Brain microvascular endothelial cell (primary cell): ENCODE data around the gene CCND1.

Source experiments
- DNase-seq: peaks from one replicate; pipeline ENCODE4 v3.0.0-alpha.2; 2020
- H3K27ac ChIP-seq: fragments of 250-450 bp; sonication (Bioruptor Pico); 2 replicates; pipeline ENCODE4 v1.5.1; 2020; ENCODE audit warnings: mild to moderate bottlenecking, moderate library complexity
- H3K27me3 ChIP-seq: fragments of 250-450 bp; sonication (Bioruptor Pico); replicated peaks from 2 replicates; pipeline ENCODE4 v1.5.1; 2020; ENCODE audit warnings: mild to moderate bottlenecking
- H3K36me3 ChIP-seq: fragments of 250-450 bp; sonication (Bioruptor Pico); replicated peaks from 2 replicates; pipeline ENCODE4 v1.5.1; 2020; ENCODE audit warnings: mild to moderate bottlenecking
- H3K4me3 ChIP-seq: 2 replicates; pipeline ENCODE4 v1.5.1; 2011; ENCODE audit warnings: low read depth, mild to moderate bottlenecking, control low read depth, low read length, moderate library complexity
- in situ Hi-C: cut with HindIII; loops from 2 replicates; pipeline ENCODE4 v1.10.0; 2017; ENCODE audit warnings: low sequenced_read_pairs, low pct_ligation_motif_present
- TF ChIP-seq, protein P1 (sequence below): IDR thresholded peaks from 2 replicates; pipeline ENCODE4 v1.5.1; 2011; ENCODE audit warnings: low read depth, mild to moderate bottlenecking, moderate library complexity, low read length, control low read depth, inconsistent platforms; ENCODE audit errors: missing control alignments

The CCND1 gene

DNA sequence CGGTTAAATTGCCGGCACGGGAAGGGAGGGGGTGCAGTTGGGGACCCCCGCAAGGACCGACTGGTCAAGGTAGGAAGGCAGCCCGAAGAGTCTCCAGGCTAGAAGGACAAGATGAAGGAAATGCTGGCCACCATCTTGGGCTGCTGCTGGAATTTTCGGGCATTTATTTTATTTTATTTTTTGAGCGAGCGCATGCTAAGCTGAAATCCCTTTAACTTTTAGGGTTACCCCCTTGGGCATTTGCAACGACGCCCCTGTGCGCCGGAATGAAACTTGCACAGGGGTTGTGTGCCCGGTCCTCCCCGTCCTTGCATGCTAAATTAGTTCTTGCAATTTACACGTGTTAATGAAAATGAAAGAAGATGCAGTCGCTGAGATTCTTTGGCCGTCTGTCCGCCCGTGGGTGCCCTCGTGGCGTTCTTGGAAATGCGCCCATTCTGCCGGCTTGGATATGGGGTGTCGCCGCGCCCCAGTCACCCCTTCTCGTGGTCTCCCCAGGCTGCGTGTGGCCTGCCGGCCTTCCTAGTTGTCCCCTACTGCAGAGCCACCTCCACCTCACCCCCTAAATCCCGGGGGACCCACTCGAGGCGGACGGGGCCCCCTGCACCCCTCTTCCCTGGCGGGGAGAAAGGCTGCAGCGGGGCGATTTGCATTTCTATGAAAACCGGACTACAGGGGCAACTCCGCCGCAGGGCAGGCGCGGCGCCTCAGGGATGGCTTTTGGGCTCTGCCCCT is 529 bp upstream of the CCND1 start:
- peaks cover 24% of the 10 kb centered on the region for H3K36me3 ChIP-seq
- in situ Hi-C loops, result no loop called here
- TF ChIP-seq, protein P1, sequence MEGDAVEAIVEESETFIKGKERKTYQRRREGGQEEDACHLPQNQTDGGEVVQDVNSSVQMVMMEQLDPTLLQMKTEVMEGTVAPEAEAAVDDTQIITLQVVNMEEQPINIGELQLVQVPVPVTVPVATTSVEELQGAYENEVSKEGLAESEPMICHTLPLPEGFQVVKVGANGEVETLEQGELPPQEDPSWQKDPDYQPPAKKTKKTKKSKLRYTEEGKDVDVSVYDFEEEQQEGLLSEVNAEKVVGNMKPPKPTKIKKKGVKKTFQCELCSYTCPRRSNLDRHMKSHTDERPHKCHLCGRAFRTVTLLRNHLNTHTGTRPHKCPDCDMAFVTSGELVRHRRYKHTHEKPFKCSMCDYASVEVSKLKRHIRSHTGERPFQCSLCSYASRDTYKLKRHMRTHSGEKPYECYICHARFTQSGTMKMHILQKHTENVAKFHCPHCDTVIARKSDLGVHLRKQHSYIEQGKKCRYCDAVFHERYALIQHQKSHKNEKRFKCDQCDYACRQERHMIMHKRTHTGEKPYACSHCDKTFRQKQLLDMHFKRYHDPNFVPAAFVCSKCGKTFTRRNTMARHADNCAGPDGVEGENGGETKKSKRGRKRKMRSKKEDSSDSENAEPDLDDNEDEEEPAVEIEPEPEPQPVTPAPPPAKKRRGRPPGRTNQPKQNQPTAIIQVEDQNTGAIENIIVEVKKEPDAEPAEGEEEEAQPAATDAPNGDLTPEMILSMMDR, result no peak
- H3K27ac ChIP-seq, result peak overlapping the region; percentile 79
- H3K27me3 ChIP-seq, result no peaks in the 10 kb centered on the region
- no peak for DNase-seq
- H3K4me3 ChIP-seq, result peak overlapping the region; percentile 98

DNA sequence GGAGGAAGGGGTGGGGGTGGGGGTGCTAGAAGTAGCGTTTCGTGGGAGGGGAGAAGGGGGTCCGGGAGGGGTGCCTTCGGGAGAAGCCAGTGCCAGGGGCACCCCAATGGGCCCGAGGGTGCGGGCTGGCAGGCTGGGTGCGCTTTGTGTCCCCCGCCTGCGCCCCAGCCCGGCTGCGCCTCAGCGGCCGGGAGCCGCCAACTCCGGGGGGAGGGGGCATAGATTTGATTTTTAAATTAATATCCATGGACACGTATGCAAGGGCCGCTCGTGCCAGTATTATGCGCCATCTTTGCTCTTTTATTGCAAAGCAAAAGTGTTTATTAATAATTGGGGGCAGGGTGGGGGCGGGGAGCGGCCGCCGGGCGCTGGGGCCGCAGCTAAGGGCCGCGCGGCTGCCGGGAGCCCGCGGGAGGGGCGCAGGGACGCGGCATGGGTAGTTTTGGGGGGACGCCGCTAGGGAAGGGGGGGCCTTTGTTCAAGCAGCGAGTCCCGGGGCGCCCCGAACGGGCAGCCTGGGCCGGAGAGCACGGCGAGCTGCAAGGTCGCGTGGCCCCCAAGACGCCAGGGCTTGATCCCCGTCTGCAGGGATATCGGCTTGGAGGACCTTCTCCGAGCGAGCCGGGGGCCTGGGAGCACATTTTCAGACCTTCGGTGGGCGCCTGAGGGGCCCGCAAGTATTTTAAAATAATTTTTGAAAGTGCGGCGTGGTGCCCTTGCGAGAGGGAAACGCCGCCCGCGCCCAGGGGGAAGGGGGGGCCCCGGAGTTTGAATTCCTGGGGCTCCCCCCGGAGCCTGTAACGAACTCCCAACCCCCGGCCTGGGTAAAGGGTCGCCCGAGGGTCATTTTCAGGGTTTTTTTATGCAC is 959 bp downstream of the CCND1 start:
- H3K27ac ChIP-seq, result peak overlapping the region; percentile 87
- peaks cover 39% of the 10 kb centered on the region for H3K36me3 ChIP-seq
- H3K4me3 ChIP-seq, result peak overlapping the region; percentile 98
- TF ChIP-seq, protein P1, result no peak
- in situ Hi-C loops, result no loop called here
- DNase-seq, result no peak
- H3K27me3 ChIP-seq, result no peaks in the 10 kb centered on the region

DNA sequence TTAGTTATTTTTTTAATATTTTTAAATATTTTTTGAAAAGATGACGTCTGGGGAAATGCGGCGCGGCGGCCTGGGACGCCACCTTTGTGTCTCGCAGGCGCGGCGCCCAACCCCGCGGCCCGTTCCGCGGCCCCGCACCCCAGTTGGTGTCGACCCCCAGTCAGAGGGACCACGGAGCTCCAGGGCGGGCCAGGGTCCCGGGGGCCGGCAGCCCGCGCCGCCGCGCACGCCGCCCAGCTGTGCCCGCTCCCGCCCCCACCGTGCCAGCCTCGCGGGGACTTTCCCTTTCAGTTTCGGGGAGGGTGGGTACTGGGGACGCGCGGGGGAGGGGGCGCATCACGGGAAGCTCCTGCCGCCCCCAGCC is 1.6 kb downstream of the CCND1 start:
- Histone ChIP-seq H3K4me3 (peak overlapping the region; percentile 98), H3K27ac (peak overlapping the region; percentile 87), H3K36me3 (peaks cover 45% of the 10 kb centered on the region), H3K27me3 (no peaks in the 10 kb centered on the region)
- in situ Hi-C loops, result no loop called here
- no peak for DNase-seq
- TF ChIP-seq, protein P1, result no peak

DNA sequence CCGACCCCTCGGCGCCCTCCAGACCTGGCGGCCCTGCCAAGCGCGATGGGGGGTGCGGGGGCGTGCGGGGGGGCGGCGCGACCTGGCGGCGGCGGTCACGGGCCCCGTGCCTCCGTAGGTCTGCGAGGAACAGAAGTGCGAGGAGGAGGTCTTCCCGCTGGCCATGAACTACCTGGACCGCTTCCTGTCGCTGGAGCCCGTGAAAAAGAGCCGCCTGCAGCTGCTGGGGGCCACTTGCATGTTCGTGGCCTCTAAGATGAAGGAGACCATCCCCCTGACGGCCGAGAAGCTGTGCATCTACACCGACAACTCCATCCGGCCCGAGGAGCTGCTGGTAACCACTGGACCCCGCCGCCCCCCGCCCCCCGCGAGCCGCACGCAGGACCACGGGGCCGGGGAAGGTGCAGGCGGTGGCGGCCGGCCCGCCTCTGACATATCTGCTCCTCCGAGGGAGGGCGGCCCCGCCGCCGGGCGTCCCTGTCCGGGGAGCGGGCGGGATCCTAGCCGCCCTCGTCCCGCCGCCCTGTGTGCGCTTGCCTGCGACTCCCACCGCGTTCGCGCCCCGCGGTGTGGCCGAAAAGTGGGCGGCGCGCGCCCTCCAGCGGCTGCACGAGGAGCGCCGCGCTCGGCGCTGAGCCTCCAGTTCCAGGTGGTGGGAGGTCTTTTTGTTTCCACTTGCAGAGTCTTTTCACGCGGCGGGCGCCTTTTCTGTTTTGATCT is 2.1 kb downstream of the CCND1 start:
- peak; percentile 55 for DNase-seq
- Histone ChIP-seq H3K27me3 (no peaks in the 10 kb centered on the region), H3K27ac (peak overlapping the region; percentile 87), H3K4me3 (peak overlapping the region; percentile 98), H3K36me3 (peaks cover 50% of the 10 kb centered on the region)
- TF ChIP-seq, protein P1, result peak; percentile 69
- in situ Hi-C loops, result no loop called here

DNA sequence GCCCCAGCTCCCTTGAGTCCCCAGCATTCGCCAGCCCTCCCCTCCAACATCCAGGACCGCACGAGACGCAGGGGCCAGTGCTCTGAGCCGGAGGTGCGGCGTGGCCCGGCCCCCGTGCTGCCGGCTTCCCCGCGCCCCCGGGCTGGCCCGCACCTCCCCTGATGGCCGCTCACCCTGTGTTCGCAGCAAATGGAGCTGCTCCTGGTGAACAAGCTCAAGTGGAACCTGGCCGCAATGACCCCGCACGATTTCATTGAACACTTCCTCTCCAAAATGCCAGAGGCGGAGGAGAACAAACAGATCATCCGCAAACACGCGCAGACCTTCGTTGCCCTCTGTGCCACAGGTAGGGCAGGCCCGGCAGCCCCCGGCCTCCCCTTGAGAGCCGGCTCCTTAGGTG is 2.7 kb downstream of the CCND1 start:
- TF ChIP-seq, protein P1, result no peak
- Histone ChIP-seq H3K27ac (no peak overlapping the region), H3K4me3 (peak overlapping the region; percentile 98), H3K36me3 (peaks cover 56% of the 10 kb centered on the region), H3K27me3 (no peaks in the 10 kb centered on the region)
- no peak for DNase-seq
- in situ Hi-C loops, result no loop called here
